HCT116 (cell line): ENCODE measurements around the gene KREMEN2. TPM values are rescaled to one million over a fixed set of nuclear protein-coding genes. Genes with fewer than 3 reads are reported as not detected.

Experiments
- ATAC-seq: fragments of 200-7000 bp; cut with Tn5 transposase; 2 replicates; pipeline ENCODE4 v1.9.1; 2020; ENCODE audit warnings: mild to moderate bottlenecking, moderate library complexity
- BruUV-seq: library from RNA; stranded (reverse); fragments of 400-500 nt; replicated peaks from 2 replicates; lab custom pipeline; 2021; lab: Mats Ljungman, UMichigan
- CTCF ChIA-PET: fragments of 300-600 bp; sonication (Branson Sonifier 250); formaldehyde crosslinking; loops from one replicate; lab custom pipeline; 2021; ENCODE audit warnings: antibody characterized with exemption; lab: Charles Lee
- POLR2A ChIA-PET: fragments of 300-600, 350-600 bp; sonication (Branson Sonifier 250); formaldehyde crosslinking; loops from one replicate; lab custom pipeline; 2021; ENCODE audit warnings: antibody characterized with exemption; lab: Charles Lee
- RAD21 ChIA-PET, 2 experiments: fragments of 300-600 bp; sonication (Branson Sonifier 250); formaldehyde crosslinking; loops; one replicate each; lab custom pipeline; 2023; ENCODE audit warnings: low total read pairs in 2 of 2; ENCODE audit not compliant: uncharacterized antibody in 2 of 2, unreplicated experiment in 2 of 2, low non-redundant PET in 1 of 2; lab: Charles Lee
- DNase-seq: peaks from one replicate; pipeline ENCODE4 v3.0.0-alpha.2; 2010; ENCODE audit warnings: low read depth, low spot score
- H2AFZ ChIP-seq: fragments of 200-600 bp; shearing (Covaris generic), sonication (generic); 2 replicates; pipeline ENCODE4 v1.6.1; 2017; ENCODE audit warnings: low read depth, mixed run types, mixed read lengths, antibody characterized with exemption, low read length; ENCODE audit not compliant: poor library complexity, severe bottlenecking
- H3K27ac ChIP-seq: 2 replicates; pipeline ENCODE4 v1.5.1; 2012; ENCODE audit warnings: low read depth, low read length
- H3K27me3 ChIP-seq: fragments of 200-600 bp; sonication (generic); 2 replicates; pipeline ENCODE4 v1.6.1; 2016; ENCODE audit warnings: mixed run types, low read length, mixed read lengths; ENCODE audit not compliant: insufficient read depth
- H3K36me3 ChIP-seq, 2 experiments: fragments of 200-500 bp in 1 of 2; fragments of 200-600 bp in 1 of 2; sonication (Bioruptor generic) in 1 of 2; sonication (generic) in 1 of 2; 2 replicates each; pipeline versions ENCODE4 v1.5.1 to v1.6.1; 2014 to 2016; ENCODE audit warnings: low read length in 2 of 2, inconsistent platforms in 1 of 2, mixed read lengths in 1 of 2, mixed run types in 1 of 2; ENCODE audit not compliant: insufficient read depth in 2 of 2, control insufficient read depth in 1 of 2
- H3K4me1 ChIP-seq, 2 experiments: fragments of 200-600 bp in 1 of 2; sonication (generic) in 1 of 2; 2 replicates each; pipeline versions ENCODE4 v1.5.1 to v1.6.1; 2012 to 2017; ENCODE audit warnings: low read length in 2 of 2, inconsistent platforms in 1 of 2, mild to moderate bottlenecking in 1 of 2, mixed read lengths in 1 of 2, mixed run types in 1 of 2, moderate library complexity in 1 of 2; ENCODE audit not compliant: insufficient read depth in 2 of 2, control insufficient read depth in 1 of 2
- H3K4me2 ChIP-seq: fragments of 200-600 bp; sonication (generic); 2 replicates; pipeline ENCODE4 v1.6.1; 2017; ENCODE audit warnings: mixed run types, low read length, mixed read lengths
- H3K4me3 ChIP-seq, 2 experiments: fragments of 200-600 bp in 1 of 2; sonication (generic) in 1 of 2; replicated peaks in 1 of 2; 2 replicates each; pipeline ENCODE4 v1.5.1; 2011 to 2016; ENCODE audit warnings: low read length in 2 of 2, control low read depth in 1 of 2, low read depth in 1 of 2, mild to moderate bottlenecking in 1 of 2, mixed read lengths in 1 of 2, mixed run types in 1 of 2
- H3K79me2 ChIP-seq: fragments of 200-600 bp; sonication (generic); 2 replicates; pipeline ENCODE4 v1.6.1; 2017; ENCODE audit warnings: mild to moderate bottlenecking, mixed run types, low read length, moderate library complexity, mixed read lengths; ENCODE audit not compliant: insufficient read depth
- H3K9ac ChIP-seq: fragments of 200-600 bp; sonication (generic); 2 replicates; pipeline ENCODE4 v1.6.1; 2016; ENCODE audit warnings: low read length, mixed read lengths
- H3K9me2 ChIP-seq: fragments of 200-600 bp; sonication (generic), shearing (Covaris generic); 2 replicates; pipeline ENCODE4 v1.6.1; 2017; ENCODE audit warnings: mixed run types, mild to moderate bottlenecking, moderate library complexity; ENCODE audit not compliant: insufficient read depth
- H3K9me3 ChIP-seq, 2 experiments: fragments of 200-500 bp in 1 of 2; fragments of 200-600 bp in 1 of 2; sonication (Bioruptor generic) in 1 of 2; sonication (generic) in 1 of 2; 2 replicates each; pipeline ENCODE4 v1.6.1; 2014 to 2017; ENCODE audit warnings: low read length in 2 of 2, mixed read lengths in 2 of 2, inconsistent platforms in 1 of 2, low read depth in 1 of 2, mild to moderate bottlenecking in 1 of 2, mixed run types in 1 of 2, moderate library complexity in 1 of 2; ENCODE audit not compliant: control insufficient read depth in 1 of 2, insufficient read depth in 1 of 2
- H4K20me1 ChIP-seq: fragments of 200-600 bp; sonication (generic), shearing (Covaris generic); 2 replicates; pipeline ENCODE4 v1.6.1; 2017; ENCODE audit warnings: mixed run types, mild to moderate bottlenecking, moderate library complexity; ENCODE audit not compliant: insufficient read depth
- ELF1 ChIP-seq: IDR thresholded peaks from 2 replicates; pipeline ENCODE4 v1.6.1; 2012; ENCODE audit warnings: low read depth, borderline replicate concordance
- JUND ChIP-seq: IDR thresholded peaks from 2 replicates; pipeline ENCODE4 v1.6.1; 2012
- RAD21 ChIP-seq: IDR thresholded peaks from 2 replicates; pipeline ENCODE4 v1.6.1; 2012; ENCODE audit warnings: low read depth, mild to moderate bottlenecking
- REST ChIP-seq: IDR thresholded peaks from 2 replicates; pipeline ENCODE4 v1.6.1; 2012; ENCODE audit warnings: low read depth
- SIN3A ChIP-seq: IDR thresholded peaks from 2 replicates; pipeline ENCODE4 v1.6.1; 2012; ENCODE audit warnings: low read depth
- ZNF274 ChIP-seq: fragments of 200-500 bp; sonication (Bioruptor generic); IDR thresholded peaks from 2 replicates; pipeline ENCODE4 v1.6.1; 2014; ENCODE audit warnings: mild to moderate bottlenecking, low read depth, low read length, inconsistent platforms
- intact Hi-C: fragments of 100-400 bp; cut with micrococcal nuclease; formaldehyde crosslinking; loops from 2 replicates; pipeline ENCODE4 v1.10.0; 2022
- total RNA-seq: library from RNA; stranded (reverse); gene quantifications from one replicate; pipeline ENCODE4 v1.2.1, GENCODE V29; 2021; ENCODE audit not compliant: unreplicated experiment

KREMEN2 gene
- total RNA-seq, 1 experiment from 2014 or later, result 14.1 TPM

- no peaks in the 10 kb centered on the region for H3K9me2 ChIP-seq
- intact Hi-C loops, result no loop called here
- ChIA-PET CTCF (no interaction called here), POLR2A (interaction anchor here (1.0 kb wide), 1 partner anchor 8 kb away, joined by 3 read pairs; no protein-coding TSS in a partner anchor), RAD21 (no interaction called here)
- BruUV-seq, result no TSS peak
- peaks cover 9 to 34% of the 10 kb centered on the region in 2 experiments for H3K4me1 ChIP-seq
- H3K27ac ChIP-seq, result peak overlapping the region; percentile 95; the same call in 1 of the 2 replicates
- H3K79me2 ChIP-seq, result peaks cover 62% of the 10 kb centered on the region
- ATAC-seq, result no peak
- H3K36me3 ChIP-seq, result peaks cover 5 to 37% of the 10 kb centered on the region in 2 experiments; a peak in 3 of 4 replicates
- H3K4me3 ChIP-seq, result no peak overlapping the region
- H2AFZ ChIP-seq, result no peak overlapping the region
- H4K20me1 ChIP-seq, result peaks cover 6% of the 10 kb centered on the region; the same call in 1 of the 2 replicates
- H3K4me2 ChIP-seq, result no peak overlapping the region
- H3K9me3 ChIP-seq, result no peaks in the 10 kb centered on the region
- no peak for DNase-seq
- 0 out of 2 replicates have a peak overlapping the region, but pooled peaks have one; percentile 8 for H3K9ac ChIP-seq
- H3K27me3 ChIP-seq, result no peaks in the 10 kb centered on the region
- TF ChIP-seq SIN3A (no peak), RAD21 (no peak), REST (no peak), JUND (no peak), ELF1 (no peak), ZNF274 (no peak)
Measured at GRCh38 chr16:2973093-2973492, 9.0 kb downstream of the KREMEN2 start.
